Myocyte (in vitro differentiated cells): ENCODE data around the gene OSBP2. TPM values are rescaled to one million over a fixed set of nuclear protein-coding genes. Genes with fewer than 3 reads are reported as not detected.
A peak's percentile ranks its signal among the peaks of the same experiment; 100 is the strongest.

ENCODE experiments used
- DNase-seq: peaks from one replicate; pipeline ENCODE4 v3.0.0-alpha.2; 2012; ENCODE audit warnings: low read depth
- total RNA-seq: library from RNA; depleted of rRNA; stranded (reverse); fragments of >200 nt; gene quantifications from 2 replicates; pipeline ENCODE4 v1.2.3, GENCODE V29; 2014

OSBP2 gene
- total RNA-seq, 1 donor from 2014 or later, result 29.7 TPM

- no peak for DNase-seq
These were observed 138.6 kb downstream of the OSBP2 start for GRCh38 chr22:30833322-30833721.

GRCh38 chr22:30837531-30837930, 142.9 kb downstream of the OSBP2 start:
- no peak for DNase-seq

GRCh38 chr22:30838111-30838510, 143.4 kb downstream of the OSBP2 start:
- no peak for DNase-seq

- no peak for DNase-seq
These were observed 146.6 kb downstream of the OSBP2 start for GRCh38 chr22:30841273-30841672.

- DNase-seq, result peak; percentile 87
These were observed 148.6 kb downstream of the OSBP2 start for GRCh38 chr22:30843245-30843644.

GRCh38 chr22:30847583-30847982, 152.9 kb downstream of the OSBP2 start:
- no peak for DNase-seq

- no peak for DNase-seq
These were observed 160.6 kb downstream of the OSBP2 start for GRCh38 chr22:30855266-30855665.

- no peak for DNase-seq
These were observed 161.2 kb downstream of the OSBP2 start for GRCh38 chr22:30855677-30856518.

GRCh38 chr22:30856741-30857502, 162.2 kb downstream of the OSBP2 start:
- no peak for DNase-seq

GRCh38 chr22:30857791-30858190, 163.1 kb downstream of the OSBP2 start:
- no peak for DNase-seq

GRCh38 chr22:30858976-30859713, 164.5 kb downstream of the OSBP2 start:
- DNase-seq, result no peak

GRCh38 chr22:30859714-30860095, 165.0 kb downstream of the OSBP2 start:
- no peak for DNase-seq

GRCh38 chr22:30860176-30861105, 165.8 kb downstream of the OSBP2 start:
- no peak for DNase-seq

GRCh38 chr22:30861131-30861530, 166.5 kb downstream of the OSBP2 start:
- no peak for DNase-seq

- no peak for DNase-seq
These were observed 167.2 kb downstream of the OSBP2 start for GRCh38 chr22:30861688-30862552.

- DNase-seq, result no peak
These were observed 168.6 kb downstream of the OSBP2 start for GRCh38 chr22:30863081-30863833.

- no peak for DNase-seq
These were observed 170.1 kb downstream of the OSBP2 start for GRCh38 chr22:30864441-30865420.

GRCh38 chr22:30865656-30866055, 171.0 kb downstream of the OSBP2 start:
- no peak for DNase-seq
